ENCODE data around the gene PKHD1.

DNA sequence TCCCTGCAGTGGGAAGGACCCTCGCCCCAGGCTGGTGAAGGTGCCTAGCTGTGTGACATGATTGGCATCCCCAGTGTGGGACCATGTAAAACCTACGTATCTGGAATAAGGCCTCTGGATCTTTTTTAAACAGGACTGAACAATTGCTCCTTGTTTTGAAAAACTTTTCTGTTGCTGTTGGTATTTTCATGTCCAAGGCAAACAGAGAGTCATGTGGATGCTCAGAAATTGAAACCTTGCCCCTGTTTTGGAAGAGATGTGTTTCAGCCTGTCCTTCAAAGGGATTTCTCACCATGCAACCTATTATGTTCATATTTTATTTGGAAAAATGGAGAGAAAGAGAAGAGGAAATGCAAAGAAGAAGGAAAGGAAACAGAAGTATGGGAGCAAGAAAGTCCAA, 362.3 kb downstream of the PKHD1 start:
- TF ChIP-seq POLR2AphosphoS5 (IDR thresholded peaks at IDR 0.05), result no peak
- TF ChIP-seq POLR2A (IDR thresholded peaks at IDR 0.05), result no peak
- TF ChIP-seq, protein P1, sequence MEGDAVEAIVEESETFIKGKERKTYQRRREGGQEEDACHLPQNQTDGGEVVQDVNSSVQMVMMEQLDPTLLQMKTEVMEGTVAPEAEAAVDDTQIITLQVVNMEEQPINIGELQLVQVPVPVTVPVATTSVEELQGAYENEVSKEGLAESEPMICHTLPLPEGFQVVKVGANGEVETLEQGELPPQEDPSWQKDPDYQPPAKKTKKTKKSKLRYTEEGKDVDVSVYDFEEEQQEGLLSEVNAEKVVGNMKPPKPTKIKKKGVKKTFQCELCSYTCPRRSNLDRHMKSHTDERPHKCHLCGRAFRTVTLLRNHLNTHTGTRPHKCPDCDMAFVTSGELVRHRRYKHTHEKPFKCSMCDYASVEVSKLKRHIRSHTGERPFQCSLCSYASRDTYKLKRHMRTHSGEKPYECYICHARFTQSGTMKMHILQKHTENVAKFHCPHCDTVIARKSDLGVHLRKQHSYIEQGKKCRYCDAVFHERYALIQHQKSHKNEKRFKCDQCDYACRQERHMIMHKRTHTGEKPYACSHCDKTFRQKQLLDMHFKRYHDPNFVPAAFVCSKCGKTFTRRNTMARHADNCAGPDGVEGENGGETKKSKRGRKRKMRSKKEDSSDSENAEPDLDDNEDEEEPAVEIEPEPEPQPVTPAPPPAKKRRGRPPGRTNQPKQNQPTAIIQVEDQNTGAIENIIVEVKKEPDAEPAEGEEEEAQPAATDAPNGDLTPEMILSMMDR (IDR thresholded peaks at IDR 0.05), result no peak
- no peak for TF ChIP-seq EP300 (IDR thresholded peaks at IDR 0.05; ENCODE audit: low read depth)
